DMS53 treated with DMSO at 0.1 percent for 48 hours (cell line): ENCODE data around the gene CYGB.

ENCODE experiments used
- DNase-seq: peaks from one replicate; lab custom pipeline; 2025; ENCODE audit not compliant: unreplicated experiment; lab: John Stamatoyannopoulos, UW

Gene CYGB

DNA sequence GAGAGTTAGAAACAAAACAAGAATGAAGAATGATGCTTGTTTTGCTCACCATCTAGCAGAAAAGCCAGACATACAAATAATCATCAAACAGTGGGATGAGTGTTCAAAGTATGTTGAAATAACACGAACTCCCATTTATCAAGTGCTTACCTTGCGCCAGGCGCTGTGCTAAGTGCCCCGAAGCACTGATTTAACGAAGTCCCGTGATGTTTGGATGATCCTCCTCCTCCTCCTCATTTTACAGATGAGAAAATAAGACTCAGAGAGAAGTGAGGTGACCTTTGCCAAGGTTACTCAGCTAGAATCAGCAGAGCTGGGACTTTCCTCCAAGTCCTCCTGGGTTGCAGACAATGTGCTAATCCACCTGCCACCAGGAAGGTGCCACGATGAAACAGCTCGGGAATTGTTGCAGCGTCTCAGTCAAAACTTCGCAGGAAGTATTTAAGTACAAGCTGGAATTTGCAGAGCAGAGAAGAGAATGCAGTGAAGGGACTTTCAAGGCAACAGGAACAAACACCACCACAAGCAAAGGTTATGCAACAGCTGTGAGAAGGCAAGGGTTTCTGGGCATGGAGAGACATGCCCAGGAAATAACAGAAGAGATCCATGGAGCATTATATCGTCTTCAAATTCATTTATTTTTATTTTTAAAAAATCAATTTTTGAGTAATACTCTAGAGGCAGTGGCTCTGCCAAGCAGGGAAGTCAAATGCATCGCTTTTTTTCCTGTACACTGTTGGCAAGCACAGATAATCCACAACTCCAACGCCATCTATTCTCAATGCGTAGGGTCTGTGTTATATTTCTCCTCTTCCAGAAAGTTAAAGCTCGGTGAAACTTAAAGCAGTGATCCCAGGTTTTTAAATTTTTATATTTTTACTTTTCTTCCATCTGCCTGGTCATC lies 13.5 kb upstream of the CYGB start:
- peak; percentile 29 for DNase-seq

GRCh38 chr17:76549539-76549938 lies 12.0 kb upstream of the CYGB start:
- DNase-seq, result no peak

DNA sequence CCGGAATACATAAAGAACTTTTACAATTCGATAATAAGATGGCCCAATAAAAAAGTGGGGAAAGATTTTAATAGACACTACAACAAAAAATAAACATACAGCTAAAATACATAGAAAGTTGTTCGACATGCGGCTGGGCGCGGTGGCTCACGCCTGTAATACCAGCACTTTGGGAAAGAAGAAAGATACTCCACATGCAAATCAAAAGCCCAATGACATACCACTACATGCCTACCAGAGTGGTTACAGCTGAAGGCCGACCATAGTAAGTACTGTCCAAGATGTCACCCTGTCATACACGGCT lies 11.7 kb upstream of the CYGB start:
- DNase-seq, result no peak

GRCh38 chr17:76548378-76549214 lies 11.1 kb upstream of the CYGB start:
- no peak for DNase-seq

DNA sequence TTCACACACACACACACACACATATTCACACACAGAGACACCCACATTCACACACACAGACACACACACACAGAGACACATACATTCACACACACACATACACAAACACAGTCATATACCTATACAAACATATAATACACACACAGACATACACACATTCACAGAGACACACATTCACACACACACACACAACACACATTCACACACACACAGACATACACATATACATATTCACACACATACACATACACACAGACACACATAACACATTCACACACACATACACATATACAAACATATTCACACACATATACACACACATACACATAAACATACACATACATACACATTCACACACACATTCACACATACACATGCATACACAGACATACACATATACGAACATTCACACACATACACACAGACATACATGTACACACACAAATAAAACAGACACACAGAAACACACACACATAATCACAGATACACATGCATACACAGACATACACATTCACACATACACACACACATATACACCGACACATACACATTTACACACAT lies 10.2 kb upstream of the CYGB start:
- no peak for DNase-seq

- peak; percentile 21 for DNase-seq
Measured at GRCh38 chr17:76547183-76547641, 9.7 kb upstream of the CYGB start.

DNA sequence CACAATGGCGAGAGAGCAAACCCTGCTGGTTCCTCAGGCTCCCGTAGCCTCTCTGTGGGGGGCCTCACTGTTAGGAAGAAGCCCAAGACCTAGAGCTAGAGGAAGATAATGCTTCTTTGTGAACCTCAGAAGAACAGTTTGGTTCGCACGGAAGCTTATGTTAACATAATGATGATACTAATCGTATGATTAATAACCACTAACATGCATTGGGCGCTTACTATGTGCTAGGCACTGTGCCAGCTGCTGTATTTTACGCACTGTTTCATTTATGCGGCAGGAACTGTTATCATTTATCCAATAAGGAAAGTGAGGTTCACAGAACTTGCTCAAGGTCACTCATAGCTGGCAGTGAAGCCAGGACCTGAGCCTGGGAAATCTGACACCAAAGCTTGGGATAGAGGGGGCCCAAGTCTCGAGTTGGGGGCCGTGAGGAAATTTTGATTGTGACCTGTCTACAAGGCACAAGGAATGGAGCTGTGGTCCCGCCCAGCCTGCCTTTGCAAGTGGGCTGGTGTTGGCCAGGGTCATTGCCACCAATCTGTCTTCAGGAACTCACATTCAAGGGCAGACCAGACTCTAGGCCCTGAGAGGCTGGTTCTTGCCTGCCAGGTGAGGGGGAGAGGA lies 9.2 kb upstream of the CYGB start:
- DNase-seq, result no peak

DNA sequence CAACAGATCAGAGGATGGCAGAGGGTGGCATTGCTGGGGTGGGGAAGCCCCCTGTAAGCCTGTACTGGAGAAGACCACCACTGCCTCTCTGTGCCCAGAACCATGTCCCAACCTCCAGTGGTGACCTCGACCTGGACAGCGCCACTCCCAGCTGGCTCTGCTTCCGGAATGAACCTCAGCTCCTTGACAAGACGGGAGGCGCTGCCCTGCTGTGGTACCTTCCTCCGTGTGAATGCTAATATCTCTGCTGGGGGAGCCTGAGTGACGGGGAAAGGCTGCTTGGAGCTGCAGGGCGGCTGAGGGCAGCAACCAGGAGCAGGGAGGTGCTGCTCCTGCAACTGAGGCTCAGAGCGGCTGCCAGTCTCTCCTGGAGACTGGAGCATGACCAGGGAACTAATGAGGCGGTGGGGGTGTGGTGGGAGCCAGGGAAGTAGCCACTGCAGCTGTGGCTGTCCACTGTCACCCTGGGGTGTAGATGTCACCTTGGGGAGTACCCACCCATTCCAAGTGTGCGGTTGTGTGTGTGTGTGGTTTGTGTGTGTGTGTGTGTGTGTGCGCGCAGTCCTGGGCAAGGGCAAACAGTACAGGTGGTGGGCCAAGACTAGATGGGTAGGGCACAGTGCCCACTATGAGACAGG lies 8.5 kb upstream of the CYGB start:
- no peak for DNase-seq

DNA sequence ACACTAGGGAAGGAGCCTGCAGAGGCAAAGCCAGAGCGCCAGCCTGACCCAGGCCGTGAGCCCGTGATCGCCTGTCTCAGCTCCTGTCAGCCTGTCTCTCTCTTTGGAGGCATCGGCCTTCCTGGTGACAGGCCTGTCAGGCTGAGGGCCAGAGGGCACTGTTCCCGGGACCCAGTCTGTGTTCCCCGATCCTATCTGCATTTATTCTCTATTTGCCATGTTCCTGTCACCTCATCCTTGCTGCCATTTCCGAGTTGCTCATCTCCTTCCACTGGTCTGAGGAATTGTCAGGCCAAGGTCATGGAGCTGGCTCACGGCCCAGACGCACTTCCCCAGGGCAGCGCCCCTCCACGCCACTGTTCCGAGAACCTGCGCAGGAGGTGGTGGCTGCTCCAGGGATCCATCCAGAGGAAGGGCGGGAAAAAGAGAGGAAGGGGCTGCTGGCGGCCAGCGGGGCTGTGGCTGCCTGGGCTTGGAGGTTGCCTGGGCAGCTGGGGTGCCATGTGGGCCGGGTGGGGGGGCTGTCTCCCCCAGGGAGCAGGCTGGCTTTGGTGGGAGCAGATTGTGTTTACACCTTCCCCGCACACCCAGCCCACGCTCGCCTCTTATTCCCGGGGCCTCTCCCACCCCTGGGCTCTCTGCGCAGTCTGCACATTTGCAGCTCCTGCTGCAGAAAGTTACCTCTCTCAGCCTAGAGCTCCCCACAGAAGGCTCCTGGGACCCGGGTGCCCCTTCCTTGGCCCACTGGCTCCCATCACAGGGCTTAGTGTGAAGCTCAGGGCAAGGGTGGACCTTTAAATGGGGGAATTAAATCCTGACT lies 7.2 kb upstream of the CYGB start:
- no peak for DNase-seq

DNA sequence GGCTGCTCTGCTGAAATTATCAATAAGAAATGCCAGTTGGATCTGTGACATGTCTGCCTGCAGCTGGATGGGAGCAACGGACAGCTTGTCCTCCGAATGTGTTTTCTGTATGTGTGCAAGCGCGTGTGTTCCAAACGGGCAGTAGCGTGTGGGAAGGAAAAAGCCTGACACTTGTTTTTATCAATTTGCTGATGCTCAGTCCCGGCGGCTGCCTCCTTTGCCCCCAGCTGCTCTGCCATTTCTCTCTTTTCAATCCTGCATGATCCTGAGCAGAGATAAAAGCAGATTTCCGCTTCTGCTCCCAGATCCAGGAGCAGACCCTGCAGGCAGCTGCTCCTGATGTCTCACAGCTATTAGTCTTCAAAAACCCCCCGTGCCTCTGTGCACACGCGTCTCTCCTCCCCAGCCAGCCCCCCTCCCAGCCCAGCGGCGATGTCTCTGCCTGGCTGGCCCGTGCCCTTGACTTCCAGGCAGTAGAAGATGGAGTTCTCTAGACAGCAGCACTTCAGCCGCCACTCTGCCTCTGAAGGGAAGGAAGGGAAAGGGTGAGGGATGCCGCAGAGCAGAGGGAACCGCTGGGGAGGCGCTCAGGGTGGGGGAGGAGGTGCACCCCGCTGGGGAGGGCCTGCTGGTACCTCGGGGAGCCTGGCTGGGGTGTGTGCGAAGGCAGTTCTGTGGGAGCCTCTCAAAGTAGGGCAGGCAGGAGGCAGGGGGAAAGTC lies 6.5 kb upstream of the CYGB start:
- DNase-seq, result no peak

DNA sequence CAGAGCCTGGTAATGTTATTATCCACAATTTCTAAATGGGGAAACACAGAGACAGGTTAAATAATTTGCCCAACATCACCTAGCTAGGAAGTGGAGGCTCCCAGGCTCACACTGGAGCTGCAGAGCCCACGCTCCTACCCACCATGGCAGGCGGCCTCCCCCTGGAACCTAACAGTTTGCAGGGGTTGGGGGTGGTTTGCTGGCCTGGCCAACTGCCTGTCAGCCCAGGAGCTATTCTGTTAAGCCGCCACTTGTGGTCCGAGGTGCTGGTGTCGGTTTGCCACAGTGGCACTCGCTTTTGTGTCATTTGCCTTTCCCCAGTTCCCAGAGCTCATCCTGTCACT lies 5.9 kb upstream of the CYGB start:
- DNase-seq, result no peak

- DNase-seq, result no peak
Measured at GRCh38 chr17:76542984-76543383, 5.5 kb upstream of the CYGB start.

DNA sequence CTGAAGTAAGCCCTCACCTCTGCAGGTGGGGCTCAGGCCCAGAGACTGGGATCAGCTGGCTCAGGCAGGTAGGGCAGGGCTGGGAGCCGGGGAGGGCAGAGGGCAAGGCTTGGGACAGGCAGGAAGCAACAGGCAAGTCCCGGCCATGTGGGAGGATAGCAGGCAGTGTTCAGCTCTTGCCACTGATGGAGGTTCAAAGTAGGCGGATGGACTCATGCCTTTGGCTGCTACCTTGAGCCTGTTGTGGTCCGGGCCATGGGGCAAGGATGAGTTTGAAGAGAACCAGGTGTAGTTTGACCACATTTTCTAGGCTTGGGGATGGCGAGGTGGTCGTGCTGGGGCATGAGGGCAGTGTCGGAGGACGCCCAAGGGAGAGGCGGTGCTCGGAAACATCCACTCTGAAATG lies 5.1 kb upstream of the CYGB start:
- no peak for DNase-seq

DNA sequence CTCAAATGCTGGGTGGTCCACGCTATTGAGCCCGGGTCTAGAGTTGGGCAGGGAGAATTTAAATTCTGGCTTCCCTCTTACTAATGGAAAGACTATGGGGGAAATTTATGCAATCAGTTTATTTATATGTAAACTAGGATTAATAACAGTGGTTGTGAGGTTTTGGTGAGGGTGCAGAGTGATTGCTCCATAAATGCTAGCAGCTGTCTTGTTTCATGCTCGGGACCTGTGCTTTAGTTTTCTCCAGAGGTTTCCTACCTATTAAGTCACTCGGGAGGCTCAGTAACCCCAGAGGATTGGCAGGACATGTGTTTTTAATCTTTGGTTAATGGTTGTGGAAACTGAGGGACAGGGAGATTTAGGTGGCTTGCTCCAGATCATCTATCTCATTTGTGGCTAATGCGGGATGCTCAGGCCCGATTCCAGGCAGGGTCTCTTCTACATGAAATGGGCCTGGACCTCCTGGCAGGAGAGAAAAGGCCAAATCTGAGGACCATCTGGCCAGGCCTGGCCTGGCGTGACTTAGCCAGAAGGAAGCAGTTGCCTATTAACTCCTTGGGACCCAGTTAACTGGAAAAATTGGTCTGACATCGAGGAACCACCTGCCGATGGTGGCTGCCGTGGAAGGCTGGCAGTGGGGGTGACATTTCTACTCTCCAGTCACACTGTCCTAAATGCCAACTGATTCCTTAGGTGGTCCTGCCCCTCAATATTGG lies 4.4 kb upstream of the CYGB start:
- DNase-seq, result no peak

- DNase-seq, result peak; percentile 82
Measured at GRCh38 chr17:76540381-76541300, 3.1 kb upstream of the CYGB start.

- no peak for DNase-seq
Measured at GRCh38 chr17:76539631-76540271, 2.2 kb upstream of the CYGB start, which contains the start of gene PRCD. PRCD (plus strand) TSS chr17:76540044; CDS start chr17:76540142, 98 bp downstream.

GRCh38 chr17:76538941-76539570 lies 1.5 kb upstream of the CYGB start:
- no peak for DNase-seq
